Kidney epithelial cell (primary cell): ENCODE results near the gene CDH23. TPM values are rescaled to one million over a fixed set of nuclear protein-coding genes. Genes with fewer than 3 reads are reported as not detected.

ENCODE experiments used
- DNase-seq: peaks from one replicate; pipeline ENCODE4 v3.0.0-alpha.2; 2010; ENCODE audit warnings: low read depth
- H3K27me3 ChIP-seq: 2 replicates; pipeline ENCODE4 v1.6.0; 2011; ENCODE audit warnings: low read length; ENCODE audit not compliant: control insufficient read depth, insufficient read depth
- H3K36me3 ChIP-seq: 2 replicates; pipeline ENCODE4 v1.5.1; 2011; ENCODE audit warnings: low read length; ENCODE audit not compliant: control insufficient read depth, insufficient read depth
- H3K4me3 ChIP-seq: 2 replicates; pipeline ENCODE4 v1.5.1; 2011; ENCODE audit warnings: low read depth, mild to moderate bottlenecking, control low read depth, low read length
- CTCF ChIP-seq: IDR thresholded peaks from 2 replicates; pipeline ENCODE4 v1.5.1; 2011; ENCODE audit warnings: mild to moderate bottlenecking, moderate library complexity, low read length, control low read depth, inconsistent platforms; ENCODE audit not compliant: insufficient read depth, poor library complexity, severe bottlenecking
- total RNA-seq: library from RNA; depleted of rRNA; stranded (reverse); fragments of >200 nt; gene quantifications from 2 replicates; pipeline ENCODE4 v1.2.3, GENCODE V29; 2015

CDH23 gene
- total RNA-seq, 1 donor from 2014 or later = 0.04 TPM

- no peak overlapping the region for H3K4me3 ChIP-seq
- no peak for DNase-seq
- TF ChIP-seq CTCF = no peak
- peaks cover 10% of the 10 kb centered on the region for H3K27me3 ChIP-seq
- no peaks in the 10 kb centered on the region for H3K36me3 ChIP-seq
Measured at GRCh38 chr10:71432956-71433767, 36.4 kb downstream of the CDH23 start.

GRCh38 chr10:71433768-71434744, 37.3 kb downstream of the CDH23 start:
- Histone ChIP-seq H3K27me3 (peaks cover 10% of the 10 kb centered on the region), H3K4me3 (no peak overlapping the region), H3K36me3 (no peaks in the 10 kb centered on the region)
- no peak for DNase-seq
- no peak for TF ChIP-seq CTCF

- Histone ChIP-seq H3K4me3 (no peak overlapping the region), H3K27me3 (peaks cover 12% of the 10 kb centered on the region), H3K36me3 (no peaks in the 10 kb centered on the region)
- DNase-seq = no peak
- TF ChIP-seq CTCF = no peak
Measured at GRCh38 chr10:71434760-71435394, 38.2 kb downstream of the CDH23 start.

GRCh38 chr10:71435571-71436267, 39.0 kb downstream of the CDH23 start:
- TF ChIP-seq CTCF = no peak
- Histone ChIP-seq H3K4me3 (no peak overlapping the region), H3K27me3 (peaks cover 18% of the 10 kb centered on the region), H3K36me3 (no peaks in the 10 kb centered on the region)
- no peak for DNase-seq
